H1 (cell line): ENCODE data around the gene TMEM235. TPM values are rescaled to one million over a fixed set of nuclear protein-coding genes. Genes with fewer than 3 reads are reported as not detected.
"Not testable (repeated sequence)": the region's sequence is repeated elsewhere in the genome, so short reads cannot be mapped to it uniquely, and the experiment has no call there.

Experiments
- CTCF ChIA-PET: fragments of 300-600 bp; sonication (Branson Sonifier 250); formaldehyde crosslinking; loops from one replicate; lab custom pipeline; 2021; ENCODE audit not compliant: partially characterized antibody; lab: Charles Lee
- POLR2A ChIA-PET: fragments of 300-600 bp; sonication (Branson Sonifier 250); formaldehyde crosslinking; loops from one replicate; lab custom pipeline; 2021; ENCODE audit warnings: inconsistent platforms; ENCODE audit not compliant: partially characterized antibody; lab: Charles Lee
- DNase-seq, 2 experiments: peaks; one replicate each; pipeline versions ENCODE4 v3.0.0 to v3.0.0-alpha.2; 2010 to 2022; ENCODE audit warnings: low spot score in 2 of 2, low read depth in 1 of 2, mixed read lengths in 1 of 2
- FAIRE-seq: peaks from 2 replicates; lab custom pipeline; 2011; peaks lifted over from hg19 to GRCh38; lab: Jason Lieb, UNC
- H2AFZ ChIP-seq: 2 replicates; pipeline ENCODE4 v1.8.1; 2012; ENCODE audit warnings: low read length, inconsistent platforms
- H2AK5ac ChIP-seq: 2 replicates; pipeline ENCODE4 v1.6.1; 2013; ENCODE audit warnings: low read depth, low read length
- H2BK120ac ChIP-seq: replicated peaks from 2 replicates; pipeline ENCODE3; 2013; ENCODE audit warnings: low read depth, low read length, inconsistent platforms
- H2BK12ac ChIP-seq: 2 replicates; pipeline ENCODE4 v1.6.1; 2013; ENCODE audit warnings: low read depth, low read length
- H2BK15ac ChIP-seq: 2 replicates; pipeline ENCODE4 v1.6.1; 2013; ENCODE audit warnings: low read length
- H2BK20ac ChIP-seq: 2 replicates; pipeline ENCODE4 v1.6.1; 2013; ENCODE audit warnings: low read length
- H2BK5ac ChIP-seq: 2 replicates; pipeline ENCODE4 v1.6.1; 2013; ENCODE audit warnings: low read depth, low read length
- H3K14ac ChIP-seq: 2 replicates; pipeline ENCODE4 v1.6.1; 2013; ENCODE audit warnings: inconsistent platforms; ENCODE audit not compliant: insufficient read length
- H3K18ac ChIP-seq: 2 replicates; pipeline ENCODE4 v1.6.1; 2013; ENCODE audit warnings: low read length; ENCODE audit errors: extremely low read depth
- H3K23ac ChIP-seq: 2 replicates; pipeline ENCODE4 v1.6.1; 2013; ENCODE audit warnings: inconsistent platforms; ENCODE audit not compliant: insufficient read length
- H3K23me2 ChIP-seq: 2 replicates; pipeline ENCODE4 v1.6.1; 2013; ENCODE audit warnings: low read depth, low read length
- H3K27ac ChIP-seq: 2 replicates; pipeline ENCODE4 v1.6.1; 2011; ENCODE audit warnings: low read depth, low read length, inconsistent platforms
- H3K27me3 ChIP-seq, 4 experiments: replicated peaks in 1 of 4; 1 replicate in 1 of 4; 2 replicates in 3 of 4; pipeline versions ENCODE4 v1.6.1 to v1.8.1; 2011 to 2013; ENCODE audit warnings: low read length in 3 of 4, mild to moderate bottlenecking in 3 of 4, inconsistent platforms in 2 of 4, mixed read lengths in 2 of 4, moderate library complexity in 1 of 4; ENCODE audit not compliant: control insufficient read depth in 3 of 4, insufficient read depth in 3 of 4; ENCODE audit errors: extremely low read depth in 1 of 4
- H3K36me3 ChIP-seq, 4 experiments: 2 replicates each; pipeline versions ENCODE4 v1.6.1 to v1.8.1; 2011 to 2013; ENCODE audit warnings: mild to moderate bottlenecking in 4 of 4, low read length in 3 of 4, moderate library complexity in 2 of 4, control low read depth in 1 of 4, inconsistent platforms in 1 of 4; ENCODE audit not compliant: insufficient read depth in 4 of 4, control insufficient read depth in 2 of 4
- H3K4ac ChIP-seq: replicated peaks from 2 replicates; pipeline ENCODE3; 2013; ENCODE audit warnings: low read length, low read depth, mixed read lengths, inconsistent platforms; ENCODE audit not compliant: insufficient read length
- H3K4me1 ChIP-seq, 4 experiments: replicated peaks in 1 of 4; 1 replicate in 1 of 4; 2 replicates in 3 of 4; pipeline versions ENCODE4 v1.6.1 to v1.8.1; 2011 to 2013; ENCODE audit warnings: low read length in 3 of 4, inconsistent platforms in 2 of 4, mixed read lengths in 1 of 4; ENCODE audit not compliant: insufficient read depth in 4 of 4, control insufficient read depth in 3 of 4
- H3K4me2 ChIP-seq, 2 experiments: 2 replicates each; pipeline versions ENCODE4 v1.6.1 to v1.8.1; 2011 to 2013; ENCODE audit warnings: low read depth in 2 of 2, low read length in 2 of 2, control low read depth in 1 of 2, inconsistent platforms in 1 of 2, mild to moderate bottlenecking in 1 of 2; ENCODE audit not compliant: insufficient read depth in 1 of 2
- H3K4me3 ChIP-seq, 4 experiments: fragments of 200-600, 300-600 bp in 1 of 4; sonication (generic), shearing (Covaris generic), sonication (Bioruptor Twin) in 1 of 4; 2 replicates each; pipeline versions ENCODE4 v1.5.1 to v1.8.1; 2011 to 2016; ENCODE audit warnings: low read length in 4 of 4, low read depth in 3 of 4, control low read depth in 2 of 4, inconsistent platforms in 2 of 4, mild to moderate bottlenecking in 2 of 4, mixed read lengths in 1 of 4, moderate library complexity in 1 of 4; ENCODE audit not compliant: insufficient read depth in 2 of 4; ENCODE audit errors: extremely low read depth in 1 of 4
- H3K56ac ChIP-seq: replicated peaks from 2 replicates; pipeline ENCODE3; 2013; ENCODE audit warnings: low read depth, mild to moderate bottlenecking, mixed read lengths, low read length, inconsistent platforms; ENCODE audit not compliant: insufficient read length
- H3K79me1 ChIP-seq: 2 replicates; pipeline ENCODE4 v1.6.1; 2013; ENCODE audit warnings: low read depth, low read length, control low read depth
- H3K79me2 ChIP-seq, 2 experiments: 2 replicates each; pipeline versions ENCODE4 v1.6.1 to v1.8.1; 2012 to 2013; ENCODE audit warnings: low read length in 2 of 2, mild to moderate bottlenecking in 2 of 2, inconsistent platforms in 1 of 2; ENCODE audit not compliant: insufficient read depth in 2 of 2, control insufficient read depth in 1 of 2
- H3K9ac ChIP-seq, 4 experiments: replicated peaks in 1 of 4; 1 replicate in 1 of 4; 2 replicates in 3 of 4; pipeline versions ENCODE4 v1.6.1 to v1.8.1; 2011 to 2013; ENCODE audit warnings: low read depth in 3 of 4, low read length in 3 of 4, control low read depth in 2 of 4, mild to moderate bottlenecking in 2 of 4, moderate library complexity in 2 of 4, inconsistent platforms in 1 of 4; ENCODE audit errors: extremely low read depth in 1 of 4
- H3K9me3 ChIP-seq, 2 experiments: 2 replicates each; pipeline versions ENCODE4 v1.6.1 to v1.8.1; 2012 to 2013; ENCODE audit warnings: mild to moderate bottlenecking in 2 of 2, moderate library complexity in 2 of 2, control low read depth in 1 of 2, inconsistent platforms in 1 of 2, low read depth in 1 of 2, low read length in 1 of 2, mixed read lengths in 1 of 2; ENCODE audit not compliant: insufficient read depth in 2 of 2
- H4K20me1 ChIP-seq, 2 experiments: replicated peaks in 1 of 2; 2 replicates each; pipeline versions ENCODE3 to v1.8.1; 2011 to 2013; ENCODE audit warnings: inconsistent platforms in 2 of 2, low read length in 2 of 2, mild to moderate bottlenecking in 1 of 2; ENCODE audit not compliant: insufficient read depth in 2 of 2, control insufficient read depth in 1 of 2
- H4K5ac ChIP-seq: 2 replicates; pipeline ENCODE4 v1.6.1; 2013; ENCODE audit warnings: low read length, low read depth, mixed read lengths, inconsistent platforms; ENCODE audit not compliant: insufficient read length
- H4K8ac ChIP-seq: 2 replicates; pipeline ENCODE4 v1.8.0; 2013; ENCODE audit warnings: mild to moderate bottlenecking, moderate library complexity, low read length, inconsistent platforms; ENCODE audit not compliant: insufficient read depth; ENCODE audit errors: extremely low read depth
- H4K91ac ChIP-seq: replicated peaks from 2 replicates; pipeline ENCODE3; 2013; ENCODE audit warnings: low read length, mixed read lengths, inconsistent platforms; ENCODE audit not compliant: insufficient read length
- WGBS, 2 experiments: shearing (Covaris generic) in 1 of 2; methylation state at CpG; one replicate each; pipeline versions ENCODE4 v1.1.6 to v1.1.7; 2013 to 2015; ENCODE audit warnings: low lambda C conversion rate in 2 of 2, mixed read lengths in 2 of 2, inconsistent platforms in 1 of 2, low coverage in 1 of 2, missing lambda C conversion rate in 1 of 2; ENCODE audit not compliant: insufficient replicate concordance in 2 of 2, insufficient coverage in 1 of 2, insufficient read length in 1 of 2; ENCODE audit errors: extremely low coverage in 1 of 2, missing lambda C conversion rate in 1 of 2; 5-methylcytosine and 5-hydroxymethylcytosine counted together
- polyA plus RNA-seq, 7 experiments: library from polyadenylated mRNA; depleted of rRNA in 3 of 7; stranded (reverse) in 5 of 7; unstranded in 2 of 7; fragments of >200 nt in 5 of 7; fragments of 200-250 nt in 2 of 7; gene quantifications; 1 replicate in 5 of 7; 2 replicates in 1 of 7; 4 replicates in 1 of 7; pipeline versions ENCODE4 v1.2.1 to v1.2.3, GENCODE V29; 2011 to 2013; ENCODE audit warnings: missing spikeins in 2 of 7, mixed read lengths in 2 of 7
- total RNA-seq: library from RNA; stranded (reverse); fragmentation: NEBNext Ultra II Directional; extraction: Animal tissue kit (Norgen Biotek cat#: 25700); gene quantifications from 2 replicates; pipeline ENCODE4 v1.2.1, GENCODE V29; 2021

TMEM235 gene
- total and polyA plus RNA-seq, 2 of the 8 experiments (the other 6 are each of a cell fraction or from before 2014, with no cell fraction given): 0.05 to 0.15 TPM

- not testable (repeated sequence) for H2BK20ac ChIP-seq, H3K23ac ChIP-seq, H3K27ac ChIP-seq, H2BK120ac ChIP-seq, H3K18ac ChIP-seq, H2AK5ac ChIP-seq, H4K5ac ChIP-seq, H3K14ac ChIP-seq, H3K9ac ChIP-seq, H2BK15ac ChIP-seq, H4K8ac ChIP-seq, H3K79me2 ChIP-seq, H3K9me3 ChIP-seq, FAIRE-seq, DNase-seq, H4K20me1 ChIP-seq, H2BK12ac ChIP-seq, H3K36me3 ChIP-seq, H3K79me1 ChIP-seq, H3K4me2 ChIP-seq, H2BK5ac ChIP-seq, H3K23me2 ChIP-seq, H3K56ac ChIP-seq, H3K4ac ChIP-seq, H3K4me3 ChIP-seq, H4K91ac ChIP-seq, H2AFZ ChIP-seq
- POLR2A ChIA-PET: interaction anchor here (0.7 to 1.5 kb wide), 2 partner anchors 48 to 469 kb away, joined by 3 to 4 read pairs; partner anchors contain the start of gene TK1
- Histone ChIP-seq H3K27me3 (peaks cover 0 to 27% (median 22%) of the 10 kb centered on the region in 4 experiments; a peak in 6 of 7 replicates), H3K4me1 (peaks cover 0 to 12% (median 5%) of the 10 kb centered on the region in 4 experiments; a peak in 5 of 7 replicates)
- WGBS, 2 experiments: 91% methylated on average over 6 of the region's 6 CpGs; no CpG with 5 or more reads in 1 of the 2 experiments
- CTCF ChIA-PET: interaction anchor here (0.6 to 4.6 kb wide), 6 partner anchors 10 to 324 kb away, joined by 3 to 24 read pairs (median 3); no protein-coding TSS in a partner anchor
Measured at GRCh38 chr17:78235022-78235421, 3.6 kb downstream of the TMEM235 start.
